NCI-H524 treated with DMSO at 0.1 percent for 48 hours (cell line): ENCODE measurements around the gene PARD6G.

Source experiments
- DNase-seq: peaks from one replicate; lab custom pipeline; 2025; lab: John Stamatoyannopoulos, UW

The PARD6G gene

DNA sequence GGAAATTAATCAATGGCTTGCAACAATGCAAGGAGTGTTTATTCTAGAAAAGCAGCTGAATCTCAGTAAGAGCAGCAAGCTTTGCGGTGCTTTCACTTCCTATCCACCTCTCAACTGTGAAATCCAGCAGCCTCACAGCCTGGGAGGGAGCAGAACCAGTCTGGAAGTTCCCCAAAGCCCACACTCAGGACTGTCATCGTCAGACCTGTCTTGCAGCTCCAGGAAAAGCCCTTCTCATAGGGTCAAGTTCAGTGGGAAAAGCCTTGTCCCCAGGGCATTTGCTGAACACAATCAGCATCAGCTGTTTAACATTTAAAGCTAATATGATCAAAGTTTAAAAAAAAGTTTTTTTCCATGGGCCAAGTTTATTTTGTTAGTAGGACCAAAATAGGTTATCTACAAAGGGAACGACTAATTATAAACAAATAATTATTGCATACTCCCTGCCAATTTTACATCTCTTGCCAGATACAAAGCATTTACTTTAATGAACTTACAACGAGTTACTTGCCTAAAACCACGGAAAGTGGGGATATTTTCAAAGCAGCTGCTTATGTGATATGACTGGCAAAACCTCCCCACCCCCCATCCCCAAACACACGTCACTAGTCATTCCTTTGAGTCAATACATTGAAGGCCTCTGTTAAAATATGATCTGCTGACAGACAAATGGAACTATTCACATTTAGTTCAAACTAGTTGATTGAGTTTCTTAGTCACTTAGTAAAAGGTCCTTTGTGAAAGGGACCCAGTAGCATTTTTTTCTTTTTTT is 36.8 kb downstream of the PARD6G start:
- DNase-seq, result no peak

DNA sequence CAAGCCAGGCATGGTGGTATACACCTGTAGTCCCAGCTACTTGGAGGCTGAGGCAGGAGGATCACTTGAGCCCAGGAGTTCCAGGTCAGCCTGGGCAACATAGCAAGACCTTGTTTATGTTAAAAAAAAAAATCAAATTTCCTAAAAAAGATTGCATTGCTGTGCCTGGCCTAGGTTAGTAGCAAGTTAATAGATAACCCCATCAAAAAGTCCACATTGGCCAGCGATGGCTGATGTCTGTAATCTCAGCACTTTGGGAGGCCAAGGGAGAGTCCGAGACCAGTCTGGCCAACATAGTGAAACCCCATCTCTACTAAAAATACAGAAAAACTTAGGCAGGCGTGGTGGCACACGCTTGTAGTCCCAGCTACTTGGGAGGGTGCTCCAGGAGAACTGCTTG is 38.7 kb downstream of the PARD6G start:
- DNase-seq, result no peak

DNA sequence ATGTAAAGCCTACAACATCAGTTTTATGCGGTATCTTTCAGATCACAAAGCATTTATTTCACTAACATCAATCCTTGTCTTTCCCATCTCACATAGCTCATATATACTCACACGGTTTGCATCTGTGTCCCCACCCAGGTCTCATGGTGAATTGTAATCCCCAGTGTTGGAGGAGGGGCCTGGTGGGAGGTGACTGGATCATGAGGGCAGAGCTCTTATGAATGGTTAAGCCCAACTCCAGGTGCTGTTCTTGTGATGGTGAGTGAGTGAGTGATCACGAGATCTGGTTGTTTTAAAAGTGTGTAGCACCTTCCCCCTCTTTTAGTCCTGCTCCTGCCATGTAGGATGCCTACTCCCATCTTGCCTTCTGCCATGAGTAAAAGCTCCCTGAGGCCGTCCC is 42.0 kb downstream of the PARD6G start:
- DNase-seq, result no peak

- DNase-seq, result no peak
Measured at GRCh38 chr18:80204142-80204541, 43.2 kb downstream of the PARD6G start.

GRCh38 chr18:80203249-80203648 is 44.1 kb downstream of the PARD6G start:
- DNase-seq, result no peak

GRCh38 chr18:80202264-80202998 is 44.9 kb downstream of the PARD6G start:
- DNase-seq, result no peak

- DNase-seq, result no peak
Measured at GRCh38 chr18:80201739-80202138, 45.6 kb downstream of the PARD6G start.

- no peak for DNase-seq
Measured at GRCh38 chr18:80200932-80201672, 46.2 kb downstream of the PARD6G start.

DNA sequence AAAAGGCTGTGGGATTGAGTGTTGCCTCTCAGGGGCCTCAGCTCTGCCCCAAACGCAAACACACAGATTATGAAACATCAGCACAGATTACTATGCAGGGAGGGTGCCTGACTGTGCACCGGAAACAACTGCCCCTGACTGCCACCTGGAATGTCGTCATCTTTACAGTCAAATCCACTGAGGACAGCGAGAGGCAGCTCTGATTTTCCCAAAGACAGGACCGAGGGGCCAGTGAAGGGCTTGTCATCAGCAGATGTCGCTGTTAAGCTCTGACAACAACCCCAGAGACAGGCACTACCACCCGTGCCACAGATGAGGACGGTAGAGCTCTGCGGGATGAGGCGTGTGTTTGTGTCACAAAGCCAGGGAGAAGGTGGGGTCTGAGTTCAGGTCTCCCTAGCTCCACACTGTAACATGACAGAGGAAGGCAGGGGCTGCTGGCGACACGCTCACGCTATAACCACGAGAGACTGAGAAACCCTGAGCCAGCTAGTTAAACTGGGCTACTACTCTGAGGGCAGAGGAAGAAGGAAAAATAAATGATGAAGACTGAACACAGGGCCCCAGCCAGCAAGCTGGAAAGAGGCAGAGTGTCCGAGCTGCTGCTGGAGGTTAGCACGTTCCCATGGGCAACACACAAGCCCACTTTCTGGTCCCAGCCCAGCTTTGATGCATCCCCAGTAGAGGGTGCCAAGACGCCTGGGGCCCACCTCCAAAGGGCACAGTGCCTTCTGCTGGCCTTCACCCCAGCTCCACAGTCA is 47.0 kb downstream of the PARD6G start:
- no peak for DNase-seq

GRCh38 chr18:80198994-80199748 is 48.1 kb downstream of the PARD6G start:
- DNase-seq, result no peak

GRCh38 chr18:80198391-80198790 is 48.9 kb downstream of the PARD6G start:
- DNase-seq, result no peak

GRCh38 chr18:80197528-80197927 is 49.8 kb downstream of the PARD6G start:
- DNase-seq, result no peak

GRCh38 chr18:80196528-80197320 is 50.6 kb downstream of the PARD6G start:
- DNase-seq, result no peak

- DNase-seq, result no peak
Measured at GRCh38 chr18:80194874-80195570, 52.3 kb downstream of the PARD6G start.

DNA sequence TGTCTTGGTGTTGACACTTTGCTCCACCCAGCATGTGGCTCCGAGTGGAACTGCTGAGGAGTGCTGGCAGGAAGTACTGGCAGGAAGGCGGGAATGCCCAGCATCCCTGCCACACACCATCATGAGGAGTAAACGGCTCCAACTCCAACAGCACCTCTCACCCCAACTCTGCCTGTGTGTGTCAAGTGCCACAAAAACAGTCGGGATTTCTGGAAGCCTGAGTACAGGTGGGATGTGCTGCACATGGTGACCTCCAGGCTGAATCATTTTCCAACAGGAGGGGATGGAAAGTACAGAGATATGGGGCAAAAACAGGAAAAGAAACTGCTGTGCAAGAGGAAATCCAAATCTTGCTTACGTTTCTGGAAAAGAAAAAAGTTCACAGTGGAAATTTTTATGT is 53.6 kb downstream of the PARD6G start:
- DNase-seq, result no peak

GRCh38 chr18:80192653-80193385 is 54.5 kb downstream of the PARD6G start:
- DNase-seq, result no peak

DNA sequence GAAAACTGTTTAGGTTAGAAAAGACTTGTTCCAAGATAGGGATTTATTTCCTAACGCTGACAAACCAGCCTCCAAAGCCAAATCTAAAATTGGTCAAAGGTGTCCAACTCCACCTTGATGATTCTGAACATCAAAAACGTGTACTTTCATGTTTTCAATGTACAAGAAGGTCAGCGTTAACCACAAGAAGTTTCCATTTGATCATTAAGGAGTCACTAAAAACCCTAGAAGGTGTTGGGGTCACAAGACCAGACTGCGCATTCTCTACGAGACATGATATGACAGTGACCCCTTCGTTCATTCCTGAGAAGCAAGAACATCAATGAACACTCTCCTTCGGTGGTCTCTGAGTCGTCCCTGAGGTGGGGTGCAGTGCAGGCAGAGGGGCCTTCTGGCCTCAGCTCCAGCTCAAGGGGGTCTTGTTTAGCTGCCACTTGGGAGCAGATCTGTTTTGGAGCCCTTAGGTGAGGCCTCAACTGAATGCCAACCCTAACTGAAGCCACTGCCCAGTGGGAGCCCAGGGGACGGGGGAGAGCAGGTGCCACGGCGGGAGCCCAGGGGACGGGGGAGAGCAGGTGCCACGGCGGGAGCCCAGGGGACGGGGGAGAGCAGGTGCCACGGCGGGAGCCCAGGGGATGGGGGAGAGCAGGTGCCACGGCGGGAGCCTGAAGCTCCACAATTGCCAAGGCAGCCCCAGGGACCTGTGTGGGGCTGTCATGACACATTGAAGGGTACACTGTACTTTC is 55.2 kb downstream of the PARD6G start:
- DNase-seq, result no peak

GRCh38 chr18:80191264-80191663 is 56.0 kb downstream of the PARD6G start:
- no peak for DNase-seq
